GM23338 (cell line): Measurements from ENCODE around the gene MIR17HG.

Experiments used
- CREB1 ChIP-seq: fragments of 250-450 bp; sonication (Bioruptor Pico); IDR thresholded peaks from 2 replicates; pipeline ENCODE4 v1.5.0; 2020; ENCODE audit warnings: low read depth, mild to moderate bottlenecking, moderate library complexity
- EZH2 ChIP-seq: fragments of 200-600 bp; sonication (generic); IDR thresholded peaks from one replicate; pipeline ENCODE4 v1.8.0; 2017; ENCODE audit warnings: antibody characterized with exemption, mild to moderate bottlenecking, low read depth; ENCODE audit not compliant: unreplicated experiment
- EZH2phosphoT487 ChIP-seq: fragments of 200-600 bp; sonication (generic); IDR thresholded peaks from one replicate; pipeline ENCODE4 v1.8.1; 2018; ENCODE audit warnings: antibody characterized with exemption; ENCODE audit not compliant: unreplicated experiment
- NANOG ChIP-seq: IDR thresholded peaks from 2 replicates; pipeline ENCODE4 v1.6.1; 2016; ENCODE audit warnings: antibody characterized with exemption, borderline replicate concordance
- POLR2AphosphoS5 ChIP-seq: IDR thresholded peaks from 2 replicates; pipeline ENCODE4 v1.6.1; 2016; ENCODE audit warnings: antibody characterized with exemption, low read depth
- STAT1 ChIP-seq: IDR thresholded peaks from one replicate; pipeline ENCODE4 v1.6.1; 2016; ENCODE audit warnings: antibody characterized with exemption; ENCODE audit not compliant: unreplicated experiment
- ZNF114 ChIP-seq: fragments of 250-450 bp; sonication (Bioruptor Pico); IDR thresholded peaks from 2 replicates; pipeline ENCODE4 v1.5.0; 2020; ENCODE audit warnings: mild to moderate bottlenecking, moderate library complexity
- ZNF331 ChIP-seq: fragments of 250-450 bp; sonication (Bioruptor Pico); IDR thresholded peaks from 2 replicates; pipeline ENCODE4 v1.5.0; 2020; ENCODE audit warnings: low read depth, mild to moderate bottlenecking, moderate library complexity
- TF ChIP-seq, protein P1 (sequence below), 2 experiments: fragments of 200-600 bp in 1 of 2; sonication (generic) in 1 of 2; conservative IDR thresholded peaks; 2 replicates each; pipeline versions ENCODE4 v1.5.1 to v1.6.1; 2016 to 2017; ENCODE audit warnings: antibody characterized with exemption in 2 of 2, low read depth in 2 of 2, mild to moderate bottlenecking in 2 of 2, moderate library complexity in 1 of 2
- TF ChIP-seq, protein P2 (sequence below): IDR thresholded peaks from one replicate; pipeline ENCODE4 v1.6.1; 2018; ENCODE audit warnings: antibody characterized with exemption; ENCODE audit not compliant: unreplicated experiment
- TF ChIP-seq, protein P3 (sequence below): IDR thresholded peaks from 2 replicates; pipeline ENCODE4 v1.6.1; 2016; ENCODE audit warnings: antibody characterized with exemption
- TF ChIP-seq, protein P4 (sequence below): fragments of 250-450 bp; sonication (Bioruptor Pico); IDR thresholded peaks from 2 replicates; pipeline ENCODE4 v1.5.0; 2020; ENCODE audit warnings: mild to moderate bottlenecking, moderate library complexity

DNA sequence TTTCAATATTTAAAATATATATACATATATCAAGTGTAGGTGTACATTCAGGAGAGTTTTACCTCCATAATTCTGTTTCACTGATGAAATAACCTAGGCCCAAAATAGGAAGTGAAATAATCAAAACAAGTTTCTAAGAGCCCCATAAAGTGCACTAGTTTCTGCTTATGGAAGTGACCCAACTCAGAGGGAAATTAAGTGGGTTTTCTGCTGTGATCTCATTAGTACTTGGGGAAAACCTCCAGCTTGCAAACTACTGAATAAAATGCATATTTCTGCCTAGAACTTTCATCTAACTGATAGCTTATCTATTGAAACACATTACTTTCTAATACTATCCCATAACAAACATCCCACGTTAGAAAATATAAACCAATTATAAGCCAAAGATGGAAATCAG lies 45.4 kb upstream of the MIR17HG start:
- TF ChIP-seq EZH2 = no peak
- no peak for TF ChIP-seq POLR2AphosphoS5
- TF ChIP-seq EZH2phosphoT487 = no peak
- TF ChIP-seq, protein P1, sequence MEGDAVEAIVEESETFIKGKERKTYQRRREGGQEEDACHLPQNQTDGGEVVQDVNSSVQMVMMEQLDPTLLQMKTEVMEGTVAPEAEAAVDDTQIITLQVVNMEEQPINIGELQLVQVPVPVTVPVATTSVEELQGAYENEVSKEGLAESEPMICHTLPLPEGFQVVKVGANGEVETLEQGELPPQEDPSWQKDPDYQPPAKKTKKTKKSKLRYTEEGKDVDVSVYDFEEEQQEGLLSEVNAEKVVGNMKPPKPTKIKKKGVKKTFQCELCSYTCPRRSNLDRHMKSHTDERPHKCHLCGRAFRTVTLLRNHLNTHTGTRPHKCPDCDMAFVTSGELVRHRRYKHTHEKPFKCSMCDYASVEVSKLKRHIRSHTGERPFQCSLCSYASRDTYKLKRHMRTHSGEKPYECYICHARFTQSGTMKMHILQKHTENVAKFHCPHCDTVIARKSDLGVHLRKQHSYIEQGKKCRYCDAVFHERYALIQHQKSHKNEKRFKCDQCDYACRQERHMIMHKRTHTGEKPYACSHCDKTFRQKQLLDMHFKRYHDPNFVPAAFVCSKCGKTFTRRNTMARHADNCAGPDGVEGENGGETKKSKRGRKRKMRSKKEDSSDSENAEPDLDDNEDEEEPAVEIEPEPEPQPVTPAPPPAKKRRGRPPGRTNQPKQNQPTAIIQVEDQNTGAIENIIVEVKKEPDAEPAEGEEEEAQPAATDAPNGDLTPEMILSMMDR (conservative IDR thresholded peaks at IDR 0.05; ENCODE audit: low read depth in 2 of 2) = no peak
- TF ChIP-seq, protein P2, sequence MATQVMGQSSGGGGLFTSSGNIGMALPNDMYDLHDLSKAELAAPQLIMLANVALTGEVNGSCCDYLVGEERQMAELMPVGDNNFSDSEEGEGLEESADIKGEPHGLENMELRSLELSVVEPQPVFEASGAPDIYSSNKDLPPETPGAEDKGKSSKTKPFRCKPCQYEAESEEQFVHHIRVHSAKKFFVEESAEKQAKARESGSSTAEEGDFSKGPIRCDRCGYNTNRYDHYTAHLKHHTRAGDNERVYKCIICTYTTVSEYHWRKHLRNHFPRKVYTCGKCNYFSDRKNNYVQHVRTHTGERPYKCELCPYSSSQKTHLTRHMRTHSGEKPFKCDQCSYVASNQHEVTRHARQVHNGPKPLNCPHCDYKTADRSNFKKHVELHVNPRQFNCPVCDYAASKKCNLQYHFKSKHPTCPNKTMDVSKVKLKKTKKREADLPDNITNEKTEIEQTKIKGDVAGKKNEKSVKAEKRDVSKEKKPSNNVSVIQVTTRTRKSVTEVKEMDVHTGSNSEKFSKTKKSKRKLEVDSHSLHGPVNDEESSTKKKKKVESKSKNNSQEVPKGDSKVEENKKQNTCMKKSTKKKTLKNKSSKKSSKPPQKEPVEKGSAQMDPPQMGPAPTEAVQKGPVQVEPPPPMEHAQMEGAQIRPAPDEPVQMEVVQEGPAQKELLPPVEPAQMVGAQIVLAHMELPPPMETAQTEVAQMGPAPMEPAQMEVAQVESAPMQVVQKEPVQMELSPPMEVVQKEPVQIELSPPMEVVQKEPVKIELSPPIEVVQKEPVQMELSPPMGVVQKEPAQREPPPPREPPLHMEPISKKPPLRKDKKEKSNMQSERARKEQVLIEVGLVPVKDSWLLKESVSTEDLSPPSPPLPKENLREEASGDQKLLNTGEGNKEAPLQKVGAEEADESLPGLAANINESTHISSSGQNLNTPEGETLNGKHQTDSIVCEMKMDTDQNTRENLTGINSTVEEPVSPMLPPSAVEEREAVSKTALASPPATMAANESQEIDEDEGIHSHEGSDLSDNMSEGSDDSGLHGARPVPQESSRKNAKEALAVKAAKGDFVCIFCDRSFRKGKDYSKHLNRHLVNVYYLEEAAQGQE = no peak
- no peak for TF ChIP-seq ZNF114 (CRISPR knock-in tag)
- no peak for TF ChIP-seq ZNF331
- TF ChIP-seq, protein P3, sequence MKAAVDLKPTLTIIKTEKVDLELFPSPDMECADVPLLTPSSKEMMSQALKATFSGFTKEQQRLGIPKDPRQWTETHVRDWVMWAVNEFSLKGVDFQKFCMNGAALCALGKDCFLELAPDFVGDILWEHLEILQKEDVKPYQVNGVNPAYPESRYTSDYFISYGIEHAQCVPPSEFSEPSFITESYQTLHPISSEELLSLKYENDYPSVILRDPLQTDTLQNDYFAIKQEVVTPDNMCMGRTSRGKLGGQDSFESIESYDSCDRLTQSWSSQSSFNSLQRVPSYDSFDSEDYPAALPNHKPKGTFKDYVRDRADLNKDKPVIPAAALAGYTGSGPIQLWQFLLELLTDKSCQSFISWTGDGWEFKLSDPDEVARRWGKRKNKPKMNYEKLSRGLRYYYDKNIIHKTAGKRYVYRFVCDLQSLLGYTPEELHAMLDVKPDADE = no peak
- TF ChIP-seq NANOG = no peak
- no peak for TF ChIP-seq STAT1
- TF ChIP-seq CREB1 (CRISPR knock-in tag) = no peak
- TF ChIP-seq, protein P4, sequence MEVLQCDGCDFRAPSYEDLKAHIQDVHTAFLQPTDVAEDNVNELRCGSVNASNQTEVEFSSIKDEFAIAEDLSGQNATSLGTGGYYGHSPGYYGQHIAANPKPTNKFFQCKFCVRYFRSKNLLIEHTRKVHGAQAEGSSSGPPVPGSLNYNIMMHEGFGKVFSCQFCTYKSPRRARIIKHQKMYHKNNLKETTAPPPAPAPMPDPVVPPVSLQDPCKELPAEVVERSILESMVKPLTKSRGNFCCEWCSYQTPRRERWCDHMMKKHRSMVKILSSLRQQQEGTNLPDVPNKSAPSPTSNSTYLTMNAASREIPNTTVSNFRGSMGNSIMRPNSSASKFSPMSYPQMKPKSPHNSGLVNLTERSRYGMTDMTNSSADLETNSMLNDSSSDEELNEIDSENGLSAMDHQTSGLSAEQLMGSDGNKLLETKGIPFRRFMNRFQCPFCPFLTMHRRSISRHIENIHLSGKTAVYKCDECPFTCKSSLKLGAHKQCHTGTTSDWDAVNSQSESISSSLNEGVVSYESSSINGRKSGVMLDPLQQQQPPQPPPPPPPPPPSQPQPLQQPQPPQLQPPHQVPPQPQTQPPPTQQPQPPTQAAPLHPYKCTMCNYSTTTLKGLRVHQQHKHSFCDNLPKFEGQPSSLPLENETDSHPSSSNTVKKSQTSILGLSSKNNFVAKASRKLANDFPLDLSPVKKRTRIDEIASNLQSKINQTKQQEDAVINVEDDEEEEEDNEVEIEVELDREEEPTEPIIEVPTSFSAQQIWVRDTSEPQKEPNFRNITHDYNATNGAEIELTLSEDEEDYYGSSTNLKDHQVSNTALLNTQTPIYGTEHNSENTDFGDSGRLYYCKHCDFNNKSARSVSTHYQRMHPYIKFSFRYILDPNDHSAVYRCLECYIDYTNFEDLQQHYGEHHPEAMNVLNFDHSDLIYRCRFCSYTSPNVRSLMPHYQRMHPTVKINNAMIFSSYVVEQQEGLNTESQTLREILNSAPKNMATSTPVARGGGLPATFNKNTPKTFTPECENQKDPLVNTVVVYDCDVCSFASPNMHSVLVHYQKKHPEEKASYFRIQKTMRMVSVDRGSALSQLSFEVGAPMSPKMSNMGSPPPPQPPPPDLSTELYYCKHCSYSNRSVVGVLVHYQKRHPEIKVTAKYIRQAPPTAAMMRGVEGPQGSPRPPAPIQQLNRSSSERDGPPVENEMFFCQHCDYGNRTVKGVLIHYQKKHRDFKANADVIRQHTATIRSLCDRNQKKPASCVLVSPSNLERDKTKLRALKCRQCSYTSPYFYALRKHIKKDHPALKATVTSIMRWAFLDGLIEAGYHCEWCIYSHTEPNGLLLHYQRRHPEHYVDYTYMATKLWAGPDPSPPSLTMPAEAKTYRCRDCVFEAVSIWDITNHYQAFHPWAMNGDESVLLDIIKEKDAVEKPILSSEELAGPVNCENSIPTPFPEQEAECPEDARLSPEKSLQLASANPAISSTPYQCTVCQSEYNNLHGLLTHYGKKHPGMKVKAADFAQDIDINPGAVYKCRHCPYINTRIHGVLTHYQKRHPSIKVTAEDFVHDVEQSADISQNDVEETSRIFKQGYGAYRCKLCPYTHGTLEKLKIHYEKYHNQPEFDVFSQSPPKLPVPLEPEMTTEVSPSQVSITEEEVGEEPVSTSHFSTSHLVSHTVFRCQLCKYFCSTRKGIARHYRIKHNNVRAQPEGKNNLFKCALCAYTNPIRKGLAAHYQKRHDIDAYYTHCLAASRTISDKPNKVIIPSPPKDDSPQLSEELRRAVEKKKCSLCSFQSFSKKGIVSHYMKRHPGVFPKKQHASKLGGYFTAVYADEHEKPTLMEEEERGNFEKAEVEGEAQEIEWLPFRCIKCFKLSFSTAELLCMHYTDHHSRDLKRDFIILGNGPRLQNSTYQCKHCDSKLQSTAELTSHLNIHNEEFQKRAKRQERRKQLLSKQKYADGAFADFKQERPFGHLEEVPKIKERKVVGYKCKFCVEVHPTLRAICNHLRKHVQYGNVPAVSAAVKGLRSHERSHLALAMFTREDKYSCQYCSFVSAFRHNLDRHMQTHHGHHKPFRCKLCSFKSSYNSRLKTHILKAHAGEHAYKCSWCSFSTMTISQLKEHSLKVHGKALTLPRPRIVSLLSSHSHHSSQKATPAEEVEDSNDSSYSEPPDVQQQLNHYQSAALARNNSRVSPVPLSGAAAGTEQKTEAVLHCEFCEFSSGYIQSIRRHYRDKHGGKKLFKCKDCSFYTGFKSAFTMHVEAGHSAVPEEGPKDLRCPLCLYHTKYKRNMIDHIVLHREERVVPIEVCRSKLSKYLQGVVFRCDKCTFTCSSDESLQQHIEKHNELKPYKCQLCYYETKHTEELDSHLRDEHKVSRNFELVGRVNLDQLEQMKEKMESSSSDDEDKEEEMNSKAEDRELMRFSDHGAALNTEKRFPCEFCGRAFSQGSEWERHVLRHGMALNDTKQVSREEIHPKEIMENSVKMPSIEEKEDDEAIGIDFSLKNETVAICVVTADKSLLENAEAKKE (CRISPR knock-in tag) = no peak
